Mammary epithelial cell (primary cell): Measurements from ENCODE around the gene PAIP2B.

Experiments
- CTCF ChIP-seq, 2 donors: IDR thresholded peaks in 1 of 2; conservative IDR thresholded peaks in 1 of 2; 2 replicates each; pipeline ENCODE4 v1.5.1; 2011 to 2012; ENCODE audit warnings: inconsistent platforms in 2 of 2, low read length in 2 of 2, mild to moderate bottlenecking in 2 of 2, control low read depth in 1 of 2, low read depth in 1 of 2; ENCODE audit not compliant: insufficient read depth in 1 of 2; ENCODE audit errors: extremely low read depth in 1 of 2
- EZH2 ChIP-seq: IDR thresholded peaks from 2 replicates; pipeline ENCODE4 v1.6.1; 2012; ENCODE audit warnings: low read length, inconsistent platforms, borderline replicate concordance

GRCh38 chr2:71155846-71156245, 71.1 kb downstream of the PAIP2B start:
- no peak for TF ChIP-seq CTCF (conservative IDR thresholded peaks at IDR 0.05 in 1 of 2, IDR thresholded peaks at IDR 0.05 in 1 of 2; ENCODE audit: extremely low read depth in 1 of 2, insufficient read depth in 1 of 2, low read depth in 1 of 2, low read length in 2 of 2)
- TF ChIP-seq EZH2 = no peak
